HepG2 (cell line): ENCODE data around the gene GFOD1. TPM values are rescaled to one million over a fixed set of nuclear protein-coding genes. Genes with fewer than 3 reads are reported as not detected.

Experiments
- BRD4 ChIP-seq: sonication (generic); formaldehyde crosslinking; IDR thresholded peaks from 2 replicates; pipeline ENCODE4 v1.4.0; 2020; ENCODE audit warnings: missing genetic modification reagents
- CENPBD1 ChIP-seq: sonication (generic); formaldehyde crosslinking; IDR thresholded peaks from 2 replicates; pipeline ENCODE4 v1.8.0; 2022; ENCODE audit warnings: missing genetic modification reagents, low read depth, mild to moderate bottlenecking, borderline replicate concordance
- CTCF ChIP-seq: sonication (generic); formaldehyde crosslinking; IDR thresholded peaks from 2 replicates; pipeline ENCODE4 v1.5.0; 2020; ENCODE audit warnings: mild to moderate bottlenecking, missing genetic modification reagents, moderate library complexity
- DNMT3B ChIP-seq: conservative IDR thresholded peaks from 2 replicates; pipeline ENCODE4 v1.6.1; 2016; ENCODE audit warnings: missing biosample characterization, control low read depth
- E2F2 ChIP-seq: sonication (generic); formaldehyde crosslinking; IDR thresholded peaks from 2 replicates; pipeline ENCODE4 v1.4.0; 2020; ENCODE audit warnings: missing genetic modification reagents, borderline replicate concordance
- FOXJ3 ChIP-seq: sonication (generic); formaldehyde crosslinking; IDR thresholded peaks from 2 replicates; pipeline ENCODE4 v1.4.0; 2020; ENCODE audit warnings: missing genetic modification reagents, mild to moderate bottlenecking, borderline replicate concordance
- GATAD1 ChIP-seq: IDR thresholded peaks from 2 replicates; pipeline ENCODE4 v1.6.1; 2016; ENCODE audit warnings: missing genetic modification reagents, missing compliant biosample characterization
- GMEB1 ChIP-seq: sonication (generic); formaldehyde crosslinking; IDR thresholded peaks from 2 replicates; pipeline ENCODE4 v1.5.1; 2020; ENCODE audit warnings: missing genetic modification reagents, mild to moderate bottlenecking, borderline replicate concordance
- GTF3A ChIP-seq: sonication (generic); formaldehyde crosslinking; conservative IDR thresholded peaks from 2 replicates; pipeline ENCODE4 v1.4.0; 2020; ENCODE audit warnings: mild to moderate bottlenecking, missing genetic modification reagents
- KDM2A ChIP-seq: sonication (generic); formaldehyde crosslinking; IDR thresholded peaks from 2 replicates; pipeline ENCODE4 v1.4.0; 2020; ENCODE audit warnings: low read depth, missing genetic modification reagents, borderline replicate concordance
- MATR3 ChIP-seq: sonication (generic); formaldehyde crosslinking; IDR thresholded peaks from 2 replicates; pipeline ENCODE4 v1.4.0; 2020; ENCODE audit warnings: missing genetic modification reagents
- MBNL3 ChIP-seq: fragments of 250-450 bp; sonication (Bioruptor Pico); conservative IDR thresholded peaks from 2 replicates; pipeline ENCODE4 v1.8.0; 2022; ENCODE audit warnings: mild to moderate bottlenecking, inconsistent platforms
- NR2F6 ChIP-seq, 2 experiments: IDR thresholded peaks; 2 replicates each; pipeline ENCODE4 v1.6.1; 2016; ENCODE audit warnings: antibody characterized with exemption in 1 of 2, mild to moderate bottlenecking in 1 of 2
- ONECUT2 ChIP-seq: sonication (generic); formaldehyde crosslinking; IDR thresholded peaks from 2 replicates; pipeline ENCODE4 v1.4.0; 2020; ENCODE audit warnings: missing genetic modification reagents
- REPIN1 ChIP-seq: sonication (generic); formaldehyde crosslinking; IDR thresholded peaks from 2 replicates; pipeline ENCODE4 v1.8.0; 2022; ENCODE audit warnings: missing genetic modification reagents, low read depth, mild to moderate bottlenecking, borderline replicate concordance
- RFX1 ChIP-seq: fragments of 450-650 bp; IDR thresholded peaks from 2 replicates; pipeline ENCODE4 v1.6.1; 2017
- ZBTB26 ChIP-seq: IDR thresholded peaks from 2 replicates; pipeline ENCODE4 v1.6.1; 2016; ENCODE audit warnings: missing compliant biosample characterization, missing genetic modification reagents, borderline replicate concordance
- ZNF136 ChIP-seq: sonication (generic); formaldehyde crosslinking; IDR thresholded peaks from 2 replicates; pipeline ENCODE4 v1.8.1; 2022; ENCODE audit warnings: low read depth, mild to moderate bottlenecking, moderate library complexity, missing genetic modification reagents
- ZNF296 ChIP-seq: sonication (generic); formaldehyde crosslinking; conservative IDR thresholded peaks from 2 replicates; pipeline ENCODE4 v1.5.0; 2020; ENCODE audit warnings: mild to moderate bottlenecking, missing genetic modification reagents
- ZNF3 ChIP-seq: IDR thresholded peaks from 2 replicates; pipeline ENCODE4 v1.7.0; 2017; ENCODE audit warnings: inconsistent platforms
- ZNF510 ChIP-seq: sonication (generic); formaldehyde crosslinking; IDR thresholded peaks from 2 replicates; pipeline ENCODE4 v1.4.0; 2020; ENCODE audit warnings: low read depth, mild to moderate bottlenecking, missing genetic modification reagents
- ZNF563 ChIP-seq: sonication (generic); formaldehyde crosslinking; IDR thresholded peaks from 2 replicates; pipeline ENCODE4 v1.8.0; 2022; ENCODE audit warnings: mild to moderate bottlenecking, moderate library complexity, missing genetic modification reagents
- ZNF615 ChIP-seq: sonication (generic); formaldehyde crosslinking; IDR thresholded peaks from 2 replicates; pipeline ENCODE4 v1.5.0; 2020; ENCODE audit warnings: mild to moderate bottlenecking, missing genetic modification reagents, borderline replicate concordance
- ZNF777 ChIP-seq: sonication (generic); formaldehyde crosslinking; IDR thresholded peaks from 2 replicates; pipeline ENCODE4 v1.4.0; 2020; ENCODE audit warnings: missing genetic modification reagents
- polyA plus RNA-seq, 8 experiments: library from polyadenylated mRNA; depleted of rRNA in 3 of 8; stranded (reverse) in 7 of 8; unstranded in 1 of 8; fragments of >200 nt; fragmentation: Illumina TruSeq in 4 of 8; extraction: Trizol in 4 of 8; gene quantifications; 2 replicates each; pipeline versions ENCODE4 v1.2.1 to v1.2.3, GENCODE V29; 2011 to 2016; ENCODE audit warnings: low read depth in 4 of 8, missing spikeins in 1 of 8, mixed read lengths in 1 of 8; ENCODE audit not compliant: insufficient read depth in 1 of 8
- total RNA-seq, 5 experiments: library from RNA; depleted of rRNA; stranded (reverse); fragments of >200 nt; fragmentation: Illumina TruSeq; extraction: Trizol; gene quantifications; 2 replicates each; pipeline ENCODE4 v1.2.3, GENCODE V29; 2016; ENCODE audit warnings: low read depth in 1 of 5

The GFOD1 gene
- total and polyA plus RNA-seq, 2 of the 13 experiments (the other 11 are each of a cell fraction or from before 2014, with no cell fraction given), result 1.9 to 6.4 TPM

GRCh38 chr6:13328076-13328874, 159.1 kb downstream of the GFOD1 start, which contains the start of gene TBC1D7 (continued):
- TF ChIP-seq ZBTB26, result no peak
- TF ChIP-seq GATAD1, result peak; percentile 92
- no peak for TF ChIP-seq E2F2 (CRISPR knock-in tag)
- no peak for TF ChIP-seq CENPBD1 (CRISPR knock-in tag)
- TF ChIP-seq ZNF777 (CRISPR knock-in tag), result peak; percentile 98
- TF ChIP-seq MBNL3 (CRISPR knock-in tag), result no peak
- TF ChIP-seq ZNF296 (CRISPR knock-in tag), result peak; percentile 73; the same call in 1 of the 2 replicates
- no peak for TF ChIP-seq DNMT3B (CRISPR knock-in tag)
- peak; percentile 86 for TF ChIP-seq REPIN1 (CRISPR knock-in tag)
- TF ChIP-seq KDM2A, result peak; percentile 85
- no peak for TF ChIP-seq ZNF510
- no peak for TF ChIP-seq NR2F6 (IDR thresholded peaks at IDR 0.05)
- 0 out of 2 replicates have a peak, but pooled peaks have one; percentile 13 for TF ChIP-seq NR2F6 (CRISPR knock-in tag; IDR thresholded peaks at IDR 0.05)
- TF ChIP-seq ZNF3 (CRISPR knock-in tag), result no peak
- peak; percentile 28 for TF ChIP-seq CTCF (CRISPR knock-in tag)
- TF ChIP-seq ZNF563 (CRISPR knock-in tag), result 0 out of 2 replicates have a peak, but pooled peaks have one; percentile 35
- no peak for TF ChIP-seq BRD4
- TF ChIP-seq GMEB1 (CRISPR knock-in tag), result peak; percentile 89
- TF ChIP-seq ZNF136 (CRISPR knock-in tag), result peak; percentile 40; the same call in 1 of the 2 replicates
- no peak; the same call in 1 of the 2 replicates for TF ChIP-seq GTF3A (CRISPR knock-in tag)
- no peak for TF ChIP-seq MATR3 (CRISPR knock-in tag)
- no peak; the same call in 1 of the 2 replicates for TF ChIP-seq RFX1
- no peak for TF ChIP-seq ONECUT2 (CRISPR knock-in tag)
- no peak for TF ChIP-seq ZNF615 (CRISPR knock-in tag)
- TF ChIP-seq FOXJ3 (CRISPR knock-in tag), result no peak
